SU-DHL-6 (cell line): ENCODE results near the gene RACGAP1.

Experiments used
- H2AFZ ChIP-seq: fragments of 200-600 bp; sonication (generic); 2 replicates; pipeline ENCODE4 v1.6.1; 2014; ENCODE audit warnings: low read depth, mild to moderate bottlenecking, moderate library complexity, mixed read lengths, antibody characterized with exemption, low read length; ENCODE audit not compliant: severe bottlenecking
- H3F3A ChIP-seq: fragments of 200-600 bp; shearing (Covaris generic); 2 replicates; pipeline ENCODE4 v1.6.0; 2016; ENCODE audit warnings: antibody characterized with exemption, mild to moderate bottlenecking; ENCODE audit not compliant: insufficient read depth
- H3K27ac ChIP-seq: fragments of 200-600 bp; sonication (generic); 2 replicates; pipeline ENCODE4 v1.5.1; 2016; ENCODE audit warnings: low read depth, mild to moderate bottlenecking, low read length, moderate library complexity, mixed read lengths
- H3K27me3 ChIP-seq: fragments of 200-600 bp; sonication (generic), shearing (Covaris generic); 2 replicates; pipeline ENCODE4 v1.6.0; 2014; ENCODE audit warnings: mild to moderate bottlenecking, low read length
- H3K36me3 ChIP-seq: fragments of 200-600 bp; sonication (generic); 2 replicates; pipeline ENCODE4 v1.6.1; 2014; ENCODE audit warnings: mild to moderate bottlenecking, low read length, mixed read lengths
- H3K4me2 ChIP-seq: fragments of 300-600, 200-600 bp; shearing (Covaris generic), sonication (generic); 2 replicates; pipeline ENCODE4 v1.6.0; 2014; ENCODE audit warnings: low read length, low read depth, mild to moderate bottlenecking; ENCODE audit not compliant: poor library complexity, severe bottlenecking
- H3K4me3 ChIP-seq: fragments of 200-600 bp; sonication (generic); 2 replicates; pipeline ENCODE4 v1.5.1; 2014; ENCODE audit warnings: antibody characterized with exemption, low read length, mild to moderate bottlenecking, mixed read lengths; ENCODE audit not compliant: insufficient read depth, poor library complexity, severe bottlenecking
- H3K79me2 ChIP-seq: fragments of 200-600 bp; sonication (generic); 2 replicates; pipeline ENCODE4 v1.6.1; 2014; ENCODE audit warnings: mild to moderate bottlenecking, low read length, moderate library complexity; ENCODE audit not compliant: insufficient read depth
- H3K9ac ChIP-seq: fragments of 200-600 bp; sonication (generic); 2 replicates; pipeline ENCODE4 v1.7.0; 2014; ENCODE audit warnings: mild to moderate bottlenecking, low read length
- H3K9me2 ChIP-seq: fragments of 200-600 bp; sonication (generic); replicated peaks from 2 replicates; pipeline ENCODE4 v1.6.1; 2014; ENCODE audit warnings: low read length; ENCODE audit not compliant: insufficient read depth
- H3K9me3 ChIP-seq: fragments of 200-600 bp; sonication (generic); 2 replicates; pipeline ENCODE4 v1.6.1; 2014; ENCODE audit warnings: low read length, mixed read lengths; ENCODE audit not compliant: insufficient read depth
- H4K20me1 ChIP-seq: fragments of 200-600 bp; sonication (generic); 2 replicates; pipeline ENCODE4 v1.6.1; 2014; ENCODE audit warnings: low read depth, mild to moderate bottlenecking, antibody characterized with exemption, low read length, moderate library complexity, mixed read lengths
- EZH2phosphoT487 ChIP-seq: fragments of 200-600 bp; sonication (generic), shearing (Covaris generic); conservative IDR thresholded peaks from 2 replicates; pipeline ENCODE4 v1.6.1; 2018; ENCODE audit warnings: mild to moderate bottlenecking, antibody characterized with exemption, low read length, moderate library complexity, mixed read lengths
- TF ChIP-seq, protein P1 (sequence below): fragments of 200-600 bp; sonication (generic); IDR thresholded peaks from one replicate; pipeline ENCODE4 v1.5.1; 2017; ENCODE audit warnings: antibody characterized with exemption, mild to moderate bottlenecking, low read length, moderate library complexity; ENCODE audit not compliant: insufficient read depth, poor library complexity, severe bottlenecking

The RACGAP1 gene

DNA sequence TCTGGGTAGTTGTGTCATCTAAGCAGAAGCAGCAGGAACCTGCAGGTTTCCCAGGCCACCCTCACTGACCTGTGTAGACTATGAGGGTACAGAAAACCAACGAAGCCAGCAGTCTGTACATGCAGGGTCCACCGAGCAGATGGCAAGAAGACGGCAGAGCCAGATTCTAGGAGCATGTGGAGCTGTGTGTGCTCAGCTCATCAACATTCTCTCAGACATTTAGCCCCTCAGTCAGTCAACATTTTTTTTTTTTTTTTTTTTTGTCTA lies 24.8 kb upstream of the RACGAP1 start:
- Histone ChIP-seq H3K9ac (no peak overlapping the region), H3K9me2 (no peaks in the 10 kb centered on the region), H3K79me2 (no peaks in the 10 kb centered on the region), H3K27me3 (no peaks in the 10 kb centered on the region), H4K20me1 (no peaks in the 10 kb centered on the region), H3F3A (no peaks in the 10 kb centered on the region), H3K36me3 (no peaks in the 10 kb centered on the region), H2AFZ (no peak overlapping the region), H3K9me3 (no peaks in the 10 kb centered on the region), H3K4me3 (no peak overlapping the region), H3K27ac (no peak overlapping the region), H3K4me2 (no peak overlapping the region)
- TF ChIP-seq, protein P1, sequence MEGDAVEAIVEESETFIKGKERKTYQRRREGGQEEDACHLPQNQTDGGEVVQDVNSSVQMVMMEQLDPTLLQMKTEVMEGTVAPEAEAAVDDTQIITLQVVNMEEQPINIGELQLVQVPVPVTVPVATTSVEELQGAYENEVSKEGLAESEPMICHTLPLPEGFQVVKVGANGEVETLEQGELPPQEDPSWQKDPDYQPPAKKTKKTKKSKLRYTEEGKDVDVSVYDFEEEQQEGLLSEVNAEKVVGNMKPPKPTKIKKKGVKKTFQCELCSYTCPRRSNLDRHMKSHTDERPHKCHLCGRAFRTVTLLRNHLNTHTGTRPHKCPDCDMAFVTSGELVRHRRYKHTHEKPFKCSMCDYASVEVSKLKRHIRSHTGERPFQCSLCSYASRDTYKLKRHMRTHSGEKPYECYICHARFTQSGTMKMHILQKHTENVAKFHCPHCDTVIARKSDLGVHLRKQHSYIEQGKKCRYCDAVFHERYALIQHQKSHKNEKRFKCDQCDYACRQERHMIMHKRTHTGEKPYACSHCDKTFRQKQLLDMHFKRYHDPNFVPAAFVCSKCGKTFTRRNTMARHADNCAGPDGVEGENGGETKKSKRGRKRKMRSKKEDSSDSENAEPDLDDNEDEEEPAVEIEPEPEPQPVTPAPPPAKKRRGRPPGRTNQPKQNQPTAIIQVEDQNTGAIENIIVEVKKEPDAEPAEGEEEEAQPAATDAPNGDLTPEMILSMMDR = no peak

DNA sequence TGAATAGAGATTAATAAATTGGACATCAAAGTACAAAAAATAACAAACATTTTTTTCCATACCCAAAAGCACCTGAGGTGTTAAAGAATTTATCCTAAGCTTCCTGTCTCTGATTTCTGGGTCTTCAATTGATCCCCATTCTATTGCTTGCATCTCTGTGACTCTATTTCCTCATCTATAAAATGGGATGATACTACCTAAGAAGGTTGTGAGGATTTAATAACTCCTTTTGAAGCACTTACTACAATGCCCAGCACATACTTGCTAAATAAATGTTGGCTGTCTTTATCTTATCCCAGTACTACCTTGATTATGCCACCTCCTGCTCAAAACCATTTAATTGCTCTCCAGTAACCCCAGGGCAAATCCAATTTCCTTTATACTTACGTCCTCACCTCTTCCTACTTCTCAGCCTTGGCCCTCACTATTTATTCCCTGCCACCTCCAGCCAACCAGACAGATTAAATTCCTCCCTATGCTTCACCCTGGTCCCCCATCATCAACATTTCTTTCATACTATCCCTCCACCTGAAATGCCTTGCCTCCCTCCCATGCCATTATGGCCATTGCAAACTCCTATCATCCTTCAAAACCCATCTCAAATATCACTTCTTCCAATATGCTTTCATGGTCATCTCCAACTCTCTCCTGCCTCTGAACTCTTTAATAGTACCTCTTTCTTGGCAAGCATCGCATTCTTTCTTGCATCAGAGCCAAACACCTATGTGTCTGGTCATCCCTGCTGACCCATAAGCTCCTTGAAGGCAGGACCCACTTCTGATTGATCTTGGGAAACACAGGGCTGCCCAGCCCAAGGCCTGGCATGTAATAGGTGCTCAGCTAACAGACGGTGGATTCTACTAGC lies 24.2 kb upstream of the RACGAP1 start:
- no peaks in the 10 kb centered on the region for H3K79me2 ChIP-seq
- H3K36me3 ChIP-seq = no peaks in the 10 kb centered on the region
- no peak for TF ChIP-seq EZH2phosphoT487
- TF ChIP-seq, protein P1 = no peak
- H4K20me1 ChIP-seq = no peaks in the 10 kb centered on the region
- H3K27ac ChIP-seq = no peak overlapping the region
- no peak overlapping the region for H3K4me3 ChIP-seq
- no peaks in the 10 kb centered on the region for H3K27me3 ChIP-seq
- no peak overlapping the region for H3K4me2 ChIP-seq
- H3K9me3 ChIP-seq = no peaks in the 10 kb centered on the region
- H3K9ac ChIP-seq = no peak overlapping the region
- H3F3A ChIP-seq = no peaks in the 10 kb centered on the region
- H3K9me2 ChIP-seq = no peaks in the 10 kb centered on the region
- no peak overlapping the region for H2AFZ ChIP-seq

DNA sequence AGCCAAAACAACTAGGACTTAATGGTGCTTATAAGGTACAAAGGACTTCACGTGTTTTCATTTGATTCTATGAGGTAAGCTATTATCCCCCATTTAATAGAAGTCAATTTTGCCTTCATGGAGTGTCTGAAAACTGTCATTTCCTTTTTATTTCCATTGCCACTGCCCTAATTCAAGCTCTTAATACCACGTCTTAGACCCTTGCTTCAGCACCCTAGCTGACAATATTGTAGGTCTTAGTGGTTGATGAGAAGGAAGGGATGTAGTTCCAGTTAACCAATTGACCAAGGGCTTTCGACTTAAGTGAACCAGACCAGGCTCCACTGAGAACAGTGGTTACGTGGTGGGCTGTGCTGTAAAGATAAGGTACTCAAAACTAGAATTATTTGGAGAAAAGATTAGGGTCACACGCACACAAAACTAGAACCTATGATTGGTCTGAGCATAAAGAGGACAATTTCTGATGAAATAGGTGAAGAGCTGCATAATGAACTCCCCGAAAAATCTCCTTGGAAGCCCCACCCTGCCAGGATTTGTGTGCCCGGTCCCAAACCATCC lies 22.5 kb upstream of the RACGAP1 start:
- Histone ChIP-seq H3K9me3 (no peaks in the 10 kb centered on the region), H3K4me2 (no peak overlapping the region), H3K27ac (no peak overlapping the region), H2AFZ (no peak overlapping the region), H3K9me2 (no peaks in the 10 kb centered on the region), H3K36me3 (no peaks in the 10 kb centered on the region), H3K79me2 (no peaks in the 10 kb centered on the region), H4K20me1 (no peaks in the 10 kb centered on the region), H3K27me3 (no peaks in the 10 kb centered on the region), H3K9ac (no peak overlapping the region), H3F3A (no peaks in the 10 kb centered on the region), H3K4me3 (no peak overlapping the region)
- no peak for TF ChIP-seq EZH2phosphoT487
- TF ChIP-seq, protein P1 = no peak
